ENCODE data around the gene UCN.

DNA sequence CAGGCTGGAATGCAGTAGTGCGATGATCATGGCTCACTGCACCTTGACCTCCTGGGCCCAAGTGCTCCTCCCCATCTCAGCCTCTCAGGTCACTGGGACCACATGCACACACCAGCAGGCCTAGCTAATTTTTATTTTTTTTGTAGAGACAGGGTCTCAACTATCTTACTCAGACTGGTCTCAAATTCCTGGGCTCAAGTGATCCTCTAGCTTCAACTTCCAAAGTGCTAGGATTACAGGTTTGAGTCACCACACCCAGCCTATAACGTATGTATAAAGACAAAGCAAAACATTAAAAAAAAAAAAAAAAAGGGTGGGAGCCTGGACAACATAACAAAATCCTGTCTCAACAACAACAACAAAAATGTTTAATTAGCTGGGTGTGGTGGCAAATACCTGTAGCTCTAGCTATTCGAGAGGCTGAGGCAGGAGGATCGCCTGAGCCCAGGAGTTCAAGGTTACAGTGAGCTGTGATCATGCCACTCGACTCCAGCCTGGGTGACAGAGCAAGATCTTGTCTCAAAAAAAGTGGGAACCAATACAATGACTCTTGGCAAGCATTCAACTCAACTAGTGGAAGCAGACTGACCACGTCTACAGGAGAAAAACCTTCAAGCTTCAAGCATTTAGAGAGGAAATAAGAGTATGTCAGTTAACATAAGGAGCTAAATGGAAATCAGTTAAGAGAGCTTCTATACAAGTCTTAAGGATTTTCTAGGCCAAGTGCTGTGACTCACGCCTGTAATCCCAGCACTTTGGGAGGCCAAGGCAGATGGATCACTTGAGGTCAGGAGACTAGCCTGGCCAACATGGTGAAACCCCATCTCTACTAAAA, 45.7 kb upstream of the UCN start:
- TF ChIP-seq CTCF (IDR thresholded peaks at IDR 0.05; ENCODE audit: low read depth, low read length), result no peak
- no peak for TF ChIP-seq POLR2A (IDR thresholded peaks at IDR 0.05; ENCODE audit: extremely low read depth, insufficient read length)

Measured in NB4 (cell line).